ENCODE results near the gene FANCI. TPM values are rescaled to one million over a fixed set of nuclear protein-coding genes. Genes with fewer than 3 reads are reported as not detected.

The FANCI gene
- total and polyA plus RNA-seq, 2 of the 13 experiments (the other 11 are each of a cell fraction or from before 2014, with no cell fraction given) = 15.7 to 68.8 TPM

- TF ChIP-seq, protein P1, sequence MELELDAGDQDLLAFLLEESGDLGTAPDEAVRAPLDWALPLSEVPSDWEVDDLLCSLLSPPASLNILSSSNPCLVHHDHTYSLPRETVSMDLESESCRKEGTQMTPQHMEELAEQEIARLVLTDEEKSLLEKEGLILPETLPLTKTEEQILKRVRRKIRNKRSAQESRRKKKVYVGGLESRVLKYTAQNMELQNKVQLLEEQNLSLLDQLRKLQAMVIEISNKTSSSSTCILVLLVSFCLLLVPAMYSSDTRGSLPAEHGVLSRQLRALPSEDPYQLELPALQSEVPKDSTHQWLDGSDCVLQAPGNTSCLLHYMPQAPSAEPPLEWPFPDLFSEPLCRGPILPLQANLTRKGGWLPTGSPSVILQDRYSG (CRISPR knock-in tag; IDR thresholded peaks at IDR 0.05) = 0 out of 2 replicates have a peak, but pooled peaks have one; percentile 68
- TF ChIP-seq GABPB1 (CRISPR knock-in tag; IDR thresholded peaks at IDR 0.05) = peak; percentile 48
- TF ChIP-seq ZNF678 (CRISPR knock-in tag; IDR thresholded peaks at IDR 0.05) = no peak
- peak; percentile 96 for TF ChIP-seq HES4 (CRISPR knock-in tag; IDR thresholded peaks at IDR 0.05; ENCODE audit: borderline replicate concordance)
- peak; percentile 71; the same call in 1 of the 2 replicates for TF ChIP-seq ZMAT3 (CRISPR knock-in tag; conservative IDR thresholded peaks at IDR 0.05)
- peak; percentile 39; the same call in 1 of the 2 replicates for TF ChIP-seq ZNF614 (CRISPR knock-in tag; IDR thresholded peaks at IDR 0.05; ENCODE audit: borderline replicate concordance)
- TF ChIP-seq ZNF605 (CRISPR knock-in tag; IDR thresholded peaks at IDR 0.05) = peak; percentile 55; the same call in 1 of the 2 replicates
- 0 out of 2 replicates have a peak, but pooled peaks have one; percentile 58 for TF ChIP-seq ZFP36L1 (CRISPR knock-in tag; IDR thresholded peaks at IDR 0.05)
- 0 out of 2 replicates have a peak, but pooled peaks have one; percentile 37 for TF ChIP-seq ZBTB7B (CRISPR knock-in tag; IDR thresholded peaks at IDR 0.05)
- peak; percentile 80 for TF ChIP-seq ZNF331 (CRISPR knock-in tag; IDR thresholded peaks at IDR 0.05)
- peak; percentile 80; the same call in 1 of the 2 replicates for TF ChIP-seq ZNF709 (CRISPR knock-in tag; IDR thresholded peaks at IDR 0.05)
- peak; percentile 80; the same call in 1 of the 2 replicates for TF ChIP-seq MLXIP (CRISPR knock-in tag; IDR thresholded peaks at IDR 0.05; ENCODE audit: borderline replicate concordance)
- TF ChIP-seq HMG20A (CRISPR knock-in tag; IDR thresholded peaks at IDR 0.05; ENCODE audit: borderline replicate concordance) = 0 out of 2 replicates have a peak, but pooled peaks have one; percentile 24
- peak; percentile 36; the same call in 1 of the 2 replicates for TF ChIP-seq ZNF3 (CRISPR knock-in tag; IDR thresholded peaks at IDR 0.05)
- TF ChIP-seq ZBTB44 (CRISPR knock-in tag; IDR thresholded peaks at IDR 0.05) = peak; percentile 95; the same call in 1 of the 2 replicates
- peak; percentile 89 for TF ChIP-seq KLF11 (CRISPR knock-in tag; IDR thresholded peaks at IDR 0.05)
- peak; percentile 93; the same call in 1 of the 2 replicates for TF ChIP-seq GPN1 (CRISPR knock-in tag; IDR thresholded peaks at IDR 0.05; ENCODE audit: borderline replicate concordance)
- TF ChIP-seq ARNTL (CRISPR knock-in tag; IDR thresholded peaks at IDR 0.05) = 0 out of 2 replicates have a peak, but pooled peaks have one; percentile 29
- 0 out of 2 replicates have a peak, but pooled peaks have one; percentile 68 for TF ChIP-seq ATF3 (CRISPR knock-in tag; IDR thresholded peaks at IDR 0.05)
- TF ChIP-seq MED8 (CRISPR knock-in tag; IDR thresholded peaks at IDR 0.05; ENCODE audit: insufficient replicate concordance) = no peak
- TF ChIP-seq ZXDC (CRISPR knock-in tag; IDR thresholded peaks at IDR 0.05) = peak; percentile 71; the same call in 1 of the 2 replicates
Measured at GRCh38 chr15:89361451-89362202, 117.8 kb downstream of the FANCI start (continued).

Data from HepG2 (cell line).